HepG2 (cell line): ENCODE results near the gene MRPL14. TPM values are rescaled to one million over a fixed set of nuclear protein-coding genes. Genes with fewer than 3 reads are reported as not detected.

Experiments used
- EED ChIP-seq: sonication (generic); formaldehyde crosslinking; IDR thresholded peaks from 2 replicates; pipeline ENCODE4 v1.5.0; 2020; ENCODE audit warnings: mild to moderate bottlenecking, missing genetic modification reagents
- GATA4 ChIP-seq: sonication (generic); IDR thresholded peaks from 2 replicates; pipeline ENCODE4 v1.6.1; 2016; ENCODE audit warnings: antibody characterized with exemption, low read depth, borderline replicate concordance
- KLF6 ChIP-seq: IDR thresholded peaks from 2 replicates; pipeline ENCODE4 v1.8.0; 2016; ENCODE audit warnings: missing biosample characterization, missing genetic modification reagents
- PAF1 ChIP-seq: IDR thresholded peaks from 2 replicates; pipeline ENCODE4 v1.6.1; 2016; ENCODE audit warnings: missing genetic modification reagents, missing compliant biosample characterization
- POLR2AphosphoS2 ChIP-seq: IDR thresholded peaks from 2 replicates; pipeline ENCODE4 v1.6.1; 2011; ENCODE audit warnings: low read depth, low read length, improper control_type of control experiment
- TSC22D2 ChIP-seq: sonication (generic); formaldehyde crosslinking; IDR thresholded peaks from 2 replicates; pipeline ENCODE4 v1.5.1; 2020; ENCODE audit warnings: missing genetic modification reagents, mild to moderate bottlenecking, borderline replicate concordance
- ZBTB8A ChIP-seq: sonication (generic); formaldehyde crosslinking; IDR thresholded peaks from 2 replicates; pipeline ENCODE4 v1.4.0; 2020; ENCODE audit warnings: mild to moderate bottlenecking, low read depth, missing genetic modification reagents, borderline replicate concordance
- ZKSCAN5 ChIP-seq: sonication (generic); formaldehyde crosslinking; IDR thresholded peaks from 2 replicates; pipeline ENCODE4 v1.5.1; 2020; ENCODE audit warnings: mild to moderate bottlenecking, missing genetic modification reagents
- ZNF446 ChIP-seq: sonication (generic); formaldehyde crosslinking; IDR thresholded peaks from 2 replicates; pipeline ENCODE4 v1.5.0; 2020; ENCODE audit warnings: mild to moderate bottlenecking, missing genetic modification reagents
- ZSCAN31 ChIP-seq: sonication (generic); formaldehyde crosslinking; IDR thresholded peaks from 2 replicates; pipeline ENCODE4 v1.5.0; 2020; ENCODE audit warnings: low read depth, mild to moderate bottlenecking, missing genetic modification reagents
- polyA plus RNA-seq, 8 experiments: library from polyadenylated mRNA; depleted of rRNA in 3 of 8; stranded (reverse) in 7 of 8; unstranded in 1 of 8; fragments of >200 nt; fragmentation: Illumina TruSeq in 4 of 8; extraction: Trizol in 4 of 8; gene quantifications; 2 replicates each; pipeline versions ENCODE4 v1.2.1 to v1.2.3, GENCODE V29; 2011 to 2016; ENCODE audit warnings: low read depth in 4 of 8, missing spikeins in 1 of 8, mixed read lengths in 1 of 8; ENCODE audit not compliant: insufficient read depth in 1 of 8
- total RNA-seq, 5 experiments: library from RNA; depleted of rRNA; stranded (reverse); fragments of >200 nt; fragmentation: Illumina TruSeq; extraction: Trizol; gene quantifications; 2 replicates each; pipeline ENCODE4 v1.2.3, GENCODE V29; 2016; ENCODE audit warnings: low read depth in 1 of 5
- TF ChIP-seq, protein P1 (sequence below): sonication (generic); formaldehyde crosslinking; IDR thresholded peaks from 2 replicates; pipeline ENCODE4 v1.4.0; 2020; ENCODE audit warnings: mild to moderate bottlenecking, missing genetic modification reagents, borderline replicate concordance
- TF ChIP-seq, protein P2 (sequence below): sonication (generic); formaldehyde crosslinking; IDR thresholded peaks from 2 replicates; pipeline ENCODE4 v1.4.0; 2020; ENCODE audit warnings: missing genetic modification reagents
- TF ChIP-seq, protein P3 (sequence below): IDR thresholded peaks from 2 replicates; pipeline ENCODE4 v1.6.1; 2016; ENCODE audit warnings: low read depth, control low read depth
- TF ChIP-seq, protein P4 (sequence below): sonication (generic); formaldehyde crosslinking; IDR thresholded peaks from 2 replicates; pipeline ENCODE4 v1.5.0; 2020; ENCODE audit warnings: mild to moderate bottlenecking, missing genetic modification reagents
- TF ChIP-seq, protein P5 (sequence below): sonication (generic); formaldehyde crosslinking; IDR thresholded peaks from 2 replicates; pipeline ENCODE4 v1.4.0; 2020; ENCODE audit warnings: missing genetic modification reagents
- TF ChIP-seq, protein P6 (sequence below): IDR thresholded peaks from 2 replicates; pipeline ENCODE4 v1.6.1; 2016; ENCODE audit warnings: missing genetic modification reagents, missing compliant biosample characterization

MRPL14 gene
- total and polyA plus RNA-seq, 2 of the 13 experiments (the other 11 are each of a cell fraction or from before 2014, with no cell fraction given), result 157 to 178 TPM

DNA sequence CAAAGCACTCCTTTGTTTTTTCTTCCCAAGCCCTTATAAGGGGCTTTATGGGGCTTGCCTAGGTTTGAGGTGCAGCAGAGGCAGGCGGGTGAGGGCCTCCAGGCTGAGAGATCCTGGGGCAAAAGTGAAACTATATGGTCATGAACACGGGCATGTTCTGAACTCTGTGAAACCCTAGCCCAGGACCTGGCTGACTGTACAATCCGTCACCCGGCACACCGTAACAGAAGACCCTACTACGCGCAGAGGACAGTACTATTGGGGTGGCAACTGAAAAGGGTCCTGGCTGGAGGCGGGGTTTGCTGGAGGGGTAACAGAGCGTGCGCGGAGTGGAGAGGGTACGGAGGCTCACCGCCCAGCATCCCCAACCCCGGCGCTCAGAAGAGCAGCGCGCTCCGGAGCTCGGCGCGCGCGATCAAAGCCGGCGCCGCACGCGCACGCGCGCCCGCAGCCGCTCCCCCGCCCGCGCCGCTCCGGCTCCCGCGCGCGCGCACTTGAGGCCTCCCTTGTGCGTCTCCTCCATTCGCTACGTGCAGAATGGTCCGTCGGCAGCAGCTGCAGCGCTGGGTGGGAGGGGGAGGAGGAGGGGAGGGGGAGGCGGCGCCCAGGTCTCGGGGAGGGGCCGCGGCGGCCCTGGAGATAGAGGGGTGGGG, 54.2 kb downstream of the MRPL14 start (continued):
- TF ChIP-seq, protein P1, sequence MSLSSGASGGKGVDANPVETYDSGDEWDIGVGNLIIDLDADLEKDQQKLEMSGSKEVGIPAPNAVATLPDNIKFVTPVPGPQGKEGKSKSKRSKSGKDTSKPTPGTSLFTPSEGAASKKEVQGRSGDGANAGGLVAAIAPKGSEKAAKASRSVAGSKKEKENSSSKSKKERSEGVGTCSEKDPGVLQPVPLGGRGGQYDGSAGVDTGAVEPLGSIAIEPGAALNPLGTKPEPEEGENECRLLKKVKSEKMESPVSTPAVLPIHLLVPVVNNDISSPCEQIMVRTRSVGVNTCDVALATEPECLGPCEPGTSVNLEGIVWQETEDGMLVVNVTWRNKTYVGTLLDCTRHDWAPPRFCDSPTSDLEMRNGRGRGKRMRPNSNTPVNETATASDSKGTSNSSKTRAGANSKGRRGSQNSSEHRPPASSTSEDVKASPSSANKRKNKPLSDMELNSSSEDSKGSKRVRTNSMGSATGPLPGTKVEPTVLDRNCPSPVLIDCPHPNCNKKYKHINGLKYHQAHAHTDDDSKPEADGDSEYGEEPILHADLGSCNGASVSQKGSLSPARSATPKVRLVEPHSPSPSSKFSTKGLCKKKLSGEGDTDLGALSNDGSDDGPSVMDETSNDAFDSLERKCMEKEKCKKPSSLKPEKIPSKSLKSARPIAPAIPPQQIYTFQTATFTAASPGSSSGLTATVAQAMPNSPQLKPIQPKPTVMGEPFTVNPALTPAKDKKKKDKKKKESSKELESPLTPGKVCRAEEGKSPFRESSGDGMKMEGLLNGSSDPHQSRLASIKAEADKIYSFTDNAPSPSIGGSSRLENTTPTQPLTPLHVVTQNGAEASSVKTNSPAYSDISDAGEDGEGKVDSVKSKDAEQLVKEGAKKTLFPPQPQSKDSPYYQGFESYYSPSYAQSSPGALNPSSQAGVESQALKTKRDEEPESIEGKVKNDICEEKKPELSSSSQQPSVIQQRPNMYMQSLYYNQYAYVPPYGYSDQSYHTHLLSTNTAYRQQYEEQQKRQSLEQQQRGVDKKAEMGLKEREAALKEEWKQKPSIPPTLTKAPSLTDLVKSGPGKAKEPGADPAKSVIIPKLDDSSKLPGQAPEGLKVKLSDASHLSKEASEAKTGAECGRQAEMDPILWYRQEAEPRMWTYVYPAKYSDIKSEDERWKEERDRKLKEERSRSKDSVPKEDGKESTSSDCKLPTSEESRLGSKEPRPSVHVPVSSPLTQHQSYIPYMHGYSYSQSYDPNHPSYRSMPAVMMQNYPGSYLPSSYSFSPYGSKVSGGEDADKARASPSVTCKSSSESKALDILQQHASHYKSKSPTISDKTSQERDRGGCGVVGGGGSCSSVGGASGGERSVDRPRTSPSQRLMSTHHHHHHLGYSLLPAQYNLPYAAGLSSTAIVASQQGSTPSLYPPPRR (CRISPR knock-in tag), result 0 out of 2 replicates have a peak, but pooled peaks have one; percentile 19
- TF ChIP-seq, protein P2, sequence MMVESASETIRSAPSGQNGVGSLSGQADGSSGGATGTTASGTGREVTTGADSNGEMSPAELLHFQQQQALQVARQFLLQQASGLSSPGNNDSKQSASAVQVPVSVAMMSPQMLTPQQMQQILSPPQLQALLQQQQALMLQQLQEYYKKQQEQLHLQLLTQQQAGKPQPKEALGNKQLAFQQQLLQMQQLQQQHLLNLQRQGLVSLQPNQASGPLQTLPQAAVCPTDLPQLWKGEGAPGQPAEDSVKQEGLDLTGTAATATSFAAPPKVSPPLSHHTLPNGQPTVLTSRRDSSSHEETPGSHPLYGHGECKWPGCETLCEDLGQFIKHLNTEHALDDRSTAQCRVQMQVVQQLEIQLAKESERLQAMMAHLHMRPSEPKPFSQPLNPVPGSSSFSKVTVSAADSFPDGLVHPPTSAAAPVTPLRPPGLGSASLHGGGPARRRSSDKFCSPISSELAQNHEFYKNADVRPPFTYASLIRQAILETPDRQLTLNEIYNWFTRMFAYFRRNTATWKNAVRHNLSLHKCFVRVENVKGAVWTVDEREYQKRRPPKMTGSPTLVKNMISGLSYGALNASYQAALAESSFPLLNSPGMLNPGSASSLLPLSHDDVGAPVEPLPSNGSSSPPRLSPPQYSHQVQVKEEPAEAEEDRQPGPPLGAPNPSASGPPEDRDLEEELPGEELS (CRISPR knock-in tag), result 0 out of 2 replicates have a peak, but pooled peaks have one; percentile 4
- no peak for TF ChIP-seq PAF1
- TF ChIP-seq POLR2AphosphoS2, result no peak
- TF ChIP-seq ZSCAN31 (CRISPR knock-in tag), result peak; percentile 24; the same call in 1 of the 2 replicates
- peak; percentile 45; the same call in 1 of the 2 replicates for TF ChIP-seq GATA4
- peak; percentile 8; the same call in 1 of the 2 replicates for TF ChIP-seq ZKSCAN5
- TF ChIP-seq KLF6 (CRISPR knock-in tag), result no peak
- 0 out of 2 replicates have a peak, but pooled peaks have one; percentile 5 for TF ChIP-seq EED
- TF ChIP-seq, protein P3, sequence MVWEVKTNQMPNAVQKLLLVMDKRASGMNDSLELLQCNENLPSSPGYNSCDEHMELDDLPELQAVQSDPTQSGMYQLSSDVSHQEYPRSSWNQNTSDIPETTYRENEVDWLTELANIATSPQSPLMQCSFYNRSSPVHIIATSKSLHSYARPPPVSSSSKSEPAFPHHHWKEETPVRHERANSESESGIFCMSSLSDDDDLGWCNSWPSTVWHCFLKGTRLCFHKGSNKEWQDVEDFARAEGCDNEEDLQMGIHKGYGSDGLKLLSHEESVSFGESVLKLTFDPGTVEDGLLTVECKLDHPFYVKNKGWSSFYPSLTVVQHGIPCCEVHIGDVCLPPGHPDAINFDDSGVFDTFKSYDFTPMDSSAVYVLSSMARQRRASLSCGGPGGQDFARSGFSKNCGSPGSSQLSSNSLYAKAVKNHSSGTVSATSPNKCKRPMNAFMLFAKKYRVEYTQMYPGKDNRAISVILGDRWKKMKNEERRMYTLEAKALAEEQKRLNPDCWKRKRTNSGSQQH, result no peak
- TF ChIP-seq, protein P4, sequence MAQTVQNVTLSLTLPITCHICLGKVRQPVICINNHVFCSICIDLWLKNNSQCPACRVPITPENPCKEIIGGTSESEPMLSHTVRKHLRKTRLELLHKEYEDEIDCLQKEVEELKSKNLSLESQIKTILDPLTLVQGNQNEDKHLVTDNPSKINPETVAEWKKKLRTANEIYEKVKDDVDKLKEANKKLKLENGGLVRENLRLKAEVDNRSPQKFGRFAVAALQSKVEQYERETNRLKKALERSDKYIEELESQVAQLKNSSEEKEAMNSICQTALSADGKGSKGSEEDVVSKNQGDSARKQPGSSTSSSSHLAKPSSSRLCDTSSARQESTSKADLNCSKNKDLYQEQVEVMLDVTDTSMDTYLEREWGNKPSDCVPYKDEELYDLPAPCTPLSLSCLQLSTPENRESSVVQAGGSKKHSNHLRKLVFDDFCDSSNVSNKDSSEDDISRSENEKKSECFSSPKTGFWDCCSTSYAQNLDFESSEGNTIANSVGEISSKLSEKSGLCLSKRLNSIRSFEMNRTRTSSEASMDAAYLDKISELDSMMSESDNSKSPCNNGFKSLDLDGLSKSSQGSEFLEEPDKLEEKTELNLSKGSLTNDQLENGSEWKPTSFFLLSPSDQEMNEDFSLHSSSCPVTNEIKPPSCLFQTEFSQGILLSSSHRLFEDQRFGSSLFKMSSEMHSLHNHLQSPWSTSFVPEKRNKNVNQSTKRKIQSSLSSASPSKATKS, result no peak
- 0 out of 2 replicates have a peak, but pooled peaks have one; percentile 65 for TF ChIP-seq TSC22D2 (CRISPR knock-in tag)
- TF ChIP-seq, protein P5, sequence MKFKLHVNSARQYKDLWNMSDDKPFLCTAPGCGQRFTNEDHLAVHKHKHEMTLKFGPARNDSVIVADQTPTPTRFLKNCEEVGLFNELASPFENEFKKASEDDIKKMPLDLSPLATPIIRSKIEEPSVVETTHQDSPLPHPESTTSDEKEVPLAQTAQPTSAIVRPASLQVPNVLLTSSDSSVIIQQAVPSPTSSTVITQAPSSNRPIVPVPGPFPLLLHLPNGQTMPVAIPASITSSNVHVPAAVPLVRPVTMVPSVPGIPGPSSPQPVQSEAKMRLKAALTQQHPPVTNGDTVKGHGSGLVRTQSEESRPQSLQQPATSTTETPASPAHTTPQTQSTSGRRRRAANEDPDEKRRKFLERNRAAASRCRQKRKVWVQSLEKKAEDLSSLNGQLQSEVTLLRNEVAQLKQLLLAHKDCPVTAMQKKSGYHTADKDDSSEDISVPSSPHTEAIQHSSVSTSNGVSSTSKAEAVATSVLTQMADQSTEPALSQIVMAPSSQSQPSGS (CRISPR knock-in tag), result peak; percentile 36; the same call in 1 of the 2 replicates
- TF ChIP-seq ZBTB8A (CRISPR knock-in tag), result no peak
- TF ChIP-seq, protein P6, sequence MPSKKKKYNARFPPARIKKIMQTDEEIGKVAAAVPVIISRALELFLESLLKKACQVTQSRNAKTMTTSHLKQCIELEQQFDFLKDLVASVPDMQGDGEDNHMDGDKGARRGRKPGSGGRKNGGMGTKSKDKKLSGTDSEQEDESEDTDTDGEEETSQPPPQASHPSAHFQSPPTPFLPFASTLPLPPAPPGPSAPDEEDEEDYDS (CRISPR knock-in tag), result peak; percentile 54; the same call in 1 of the 2 replicates
- TF ChIP-seq ZNF446 (CRISPR knock-in tag), result peak; percentile 73; the same call in 1 of the 2 replicates
